HG03095 (cell line): Measurements from ENCODE around the gene ECSIT.
"Not testable (repeated sequence)": the region's sequence is repeated elsewhere in the genome, so short reads cannot be mapped to it uniquely, and the experiment has no call there.

Source experiments
- ATAC-seq: cut with Tn5 transposase; IDR thresholded peaks from one replicate; pipeline ENCODE4 v1.9.1; 2021; ENCODE audit warnings: moderate library complexity; ENCODE audit not compliant: unreplicated experiment

Gene ECSIT

DNA sequence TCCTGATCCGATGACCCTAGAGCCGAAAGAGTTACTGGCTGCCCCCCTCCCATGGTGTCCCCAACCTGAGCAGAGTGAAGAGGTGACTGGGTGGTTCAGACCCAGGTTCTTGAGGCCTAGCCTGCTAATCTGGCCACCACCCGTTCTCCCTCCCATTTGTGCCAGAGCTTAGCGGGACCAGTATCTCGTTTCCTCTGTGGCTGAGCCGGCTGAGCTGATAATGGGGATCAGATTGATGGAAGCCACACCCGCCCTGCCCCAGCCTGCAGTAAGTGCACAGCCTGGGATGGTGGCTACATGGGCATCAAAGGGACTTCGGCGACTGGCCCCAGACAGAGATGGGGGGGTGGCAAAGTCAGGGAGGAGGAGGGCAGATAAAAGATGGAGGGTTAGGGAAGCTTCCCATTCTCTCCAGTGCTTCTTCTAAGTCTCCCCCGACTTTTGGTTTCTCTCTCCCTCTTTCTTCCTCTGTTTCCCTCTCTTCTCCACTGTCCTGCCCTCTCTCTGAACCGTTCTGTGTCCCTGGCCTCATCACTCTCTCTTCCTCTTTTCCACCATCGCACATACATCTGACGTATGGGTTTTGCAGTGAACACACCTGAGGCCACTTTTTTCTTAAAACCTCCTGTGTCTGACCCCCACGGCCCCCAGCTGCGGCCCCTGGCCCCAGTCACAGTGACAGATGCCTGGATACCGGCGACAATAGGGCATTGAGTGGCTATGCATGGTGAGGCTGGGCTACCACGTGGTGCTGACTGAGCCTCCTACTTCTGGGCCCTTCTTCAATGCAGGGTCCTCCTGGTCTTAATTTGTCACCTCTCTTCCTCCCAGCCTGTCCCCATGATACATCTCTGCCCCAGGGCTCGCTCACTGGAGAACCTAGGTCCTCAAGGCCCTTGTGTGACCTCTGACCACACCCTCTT is 50.5 kb downstream of the ECSIT start:
- no peak for ATAC-seq

DNA sequence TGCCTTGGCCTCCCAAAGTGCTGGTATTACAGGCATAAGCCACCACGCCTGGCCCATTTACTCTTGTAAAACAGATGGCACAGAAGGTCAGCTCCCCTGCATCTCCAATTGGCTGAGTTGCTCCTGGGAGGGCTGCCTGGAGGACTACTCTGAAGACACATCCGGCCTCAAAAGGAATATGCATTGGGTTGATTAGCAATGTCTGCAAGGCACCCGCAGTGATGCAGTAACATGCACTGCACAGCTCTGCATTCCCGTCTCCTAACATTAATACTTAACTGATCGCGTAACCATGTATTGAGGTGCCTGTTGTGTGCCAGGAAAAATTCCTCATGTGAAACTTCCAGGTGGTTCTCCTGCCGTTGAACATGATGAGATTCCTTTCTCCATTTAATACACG is 53.1 kb downstream of the ECSIT start:
- ATAC-seq: no peak

DNA sequence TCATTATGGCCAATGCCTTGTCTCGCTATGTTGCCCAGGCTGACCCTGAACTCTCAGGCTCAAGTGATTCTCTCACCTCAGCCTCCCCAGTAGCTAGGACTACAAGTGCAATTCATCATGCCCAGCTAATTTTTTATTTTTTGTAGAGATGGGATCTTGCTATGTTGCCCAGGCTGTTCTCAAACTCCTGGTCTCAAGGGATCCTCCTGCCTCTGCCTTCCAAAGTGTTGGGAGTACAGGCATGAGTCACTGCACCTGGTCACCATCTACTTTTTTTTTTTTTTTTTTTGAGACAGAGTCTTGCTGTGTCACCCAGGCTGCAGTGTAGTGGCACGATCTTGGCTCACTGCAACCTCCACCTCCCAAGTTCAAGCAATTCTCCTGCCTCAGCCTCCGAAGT is 53.6 kb downstream of the ECSIT start:
- not testable (repeated sequence) for ATAC-seq

DNA sequence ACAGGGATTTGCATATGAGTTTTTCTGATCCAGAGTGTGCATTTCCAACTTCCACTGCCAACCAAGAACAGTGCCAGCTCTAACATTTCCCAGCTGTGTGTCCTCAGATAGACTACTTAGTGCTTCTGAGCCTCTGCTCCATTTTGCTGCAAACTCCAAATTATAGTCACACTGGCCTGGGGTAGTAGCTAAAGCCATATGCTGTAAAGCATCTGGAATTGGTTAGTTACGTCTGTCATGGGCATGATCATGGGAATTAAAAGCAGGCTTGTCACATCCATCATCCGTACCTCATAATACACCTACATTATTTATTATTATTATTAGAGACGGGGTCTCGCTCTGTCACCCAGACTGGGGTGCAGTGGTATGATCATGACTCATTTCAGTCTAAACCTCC is 55.2 kb downstream of the ECSIT start:
- no peak for ATAC-seq

DNA sequence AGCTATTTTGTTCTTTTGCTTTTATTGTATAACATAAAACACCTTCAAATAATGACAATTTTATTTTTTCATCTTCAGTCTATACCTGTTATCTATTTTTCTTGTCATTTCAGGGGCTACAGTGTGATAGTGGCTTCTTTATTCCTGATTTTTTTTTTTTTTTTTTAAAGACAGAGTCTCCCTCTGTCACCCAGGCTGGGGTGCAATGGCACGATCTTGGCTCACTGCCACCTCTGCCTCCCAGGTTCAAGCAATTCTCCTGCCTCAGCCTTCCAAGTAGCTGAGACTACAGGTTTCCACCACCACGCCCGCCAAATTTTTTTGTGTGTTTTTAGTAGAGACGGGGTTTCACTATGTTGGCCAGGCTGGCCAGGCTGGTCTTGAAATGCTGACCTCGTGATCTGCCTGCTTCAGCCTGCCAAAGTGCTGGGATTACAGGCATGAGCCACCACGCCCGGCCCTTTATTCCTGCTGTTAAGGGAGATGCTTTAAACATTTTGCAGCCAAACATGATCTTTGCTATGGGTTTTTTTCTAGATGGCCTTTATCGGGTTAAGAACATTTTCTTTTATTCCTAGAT is 60.6 kb downstream of the ECSIT start:
- ATAC-seq: not testable (repeated sequence)

DNA sequence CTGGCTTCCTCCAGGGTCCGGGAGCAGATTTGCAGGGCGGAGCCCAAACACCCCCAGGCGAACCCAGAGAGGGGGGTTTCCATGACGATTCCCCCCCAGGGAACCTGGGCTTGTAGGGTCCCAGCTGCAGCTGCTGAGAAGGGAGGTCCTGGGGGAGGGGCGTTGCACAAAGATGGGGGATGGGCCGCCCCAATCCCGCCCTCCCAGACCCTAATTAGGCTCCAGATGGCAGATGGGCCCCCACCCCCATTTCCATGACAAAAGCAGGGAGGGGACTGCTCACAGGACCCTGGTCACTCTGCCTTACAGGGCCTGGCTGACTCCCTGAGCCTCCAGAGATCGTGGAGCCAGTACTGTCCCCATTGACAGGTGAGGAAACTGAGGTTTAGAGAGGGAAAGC is 63.3 kb downstream of the ECSIT start:
- no peak for ATAC-seq

DNA sequence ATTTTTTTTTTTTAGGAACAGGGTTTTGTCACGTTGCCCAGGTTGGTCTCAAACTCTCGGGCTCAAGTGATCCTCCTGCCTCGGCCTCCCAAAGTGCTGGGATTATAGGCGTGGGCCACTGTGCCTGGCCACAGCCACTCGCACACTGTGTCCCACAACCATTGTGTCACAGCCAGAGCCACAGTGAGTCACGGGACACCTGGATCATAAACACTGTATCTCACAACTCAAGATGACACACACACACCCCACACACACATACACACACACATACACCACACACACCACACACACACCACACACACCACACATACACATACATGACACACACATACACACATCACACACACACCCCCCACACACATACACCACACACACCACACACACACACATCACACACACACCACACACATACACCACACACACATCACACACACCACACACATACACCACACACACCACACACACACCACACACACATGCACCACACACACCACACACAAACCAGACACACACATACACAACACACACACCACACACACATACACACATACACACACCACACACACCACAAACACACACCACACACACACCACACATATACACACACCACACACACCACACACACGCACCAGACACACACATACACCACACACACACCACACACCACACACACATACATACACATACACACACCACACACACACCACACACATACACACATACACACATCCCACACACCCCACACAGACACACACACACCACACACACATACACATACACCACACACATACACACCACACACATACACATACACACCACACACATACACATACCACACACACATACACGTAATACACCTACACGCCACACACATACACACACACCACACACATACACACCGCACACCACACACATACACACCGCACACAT is 64.3 kb downstream of the ECSIT start:
- ATAC-seq: no peak

DNA sequence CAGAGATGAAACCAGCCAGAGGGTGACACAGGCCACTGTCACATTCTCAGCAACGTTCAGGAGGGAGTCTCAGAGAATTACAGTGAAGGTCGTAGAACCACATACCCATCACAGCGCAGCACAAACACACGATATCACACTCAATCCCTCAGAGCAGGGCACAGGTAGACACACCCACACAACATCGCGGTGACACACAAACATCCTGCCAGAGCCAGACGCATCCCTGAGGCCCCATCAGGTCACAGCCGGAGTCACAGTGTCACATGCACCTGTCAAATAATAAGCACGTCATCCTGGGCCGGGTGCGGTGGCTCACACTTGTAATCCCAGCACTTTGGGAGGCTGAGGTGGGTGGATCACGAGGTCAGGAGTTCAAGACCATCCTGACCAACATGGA is 65.5 kb downstream of the ECSIT start:
- ATAC-seq: no peak

DNA sequence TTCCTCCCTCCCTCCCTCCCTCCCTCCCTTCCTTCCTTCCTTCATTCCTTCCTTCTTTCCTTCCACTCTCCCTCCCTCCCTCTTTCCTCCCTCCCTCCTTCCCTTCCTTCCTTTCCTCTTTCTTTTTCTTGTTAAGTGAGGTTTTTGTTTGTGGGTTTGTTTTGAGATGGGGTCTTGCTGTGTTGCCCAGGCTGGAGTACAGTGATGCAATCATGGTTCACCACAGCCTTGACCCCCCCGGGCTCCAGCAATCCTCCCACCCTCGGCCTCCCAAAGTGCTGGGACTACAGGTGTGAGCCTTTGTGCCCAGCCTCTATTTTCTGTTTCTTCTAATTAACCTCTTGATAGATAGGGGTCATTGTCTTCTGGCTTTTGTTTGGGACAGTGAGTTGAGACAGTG is 67.5 kb downstream of the ECSIT start:
- ATAC-seq: no peak

DNA sequence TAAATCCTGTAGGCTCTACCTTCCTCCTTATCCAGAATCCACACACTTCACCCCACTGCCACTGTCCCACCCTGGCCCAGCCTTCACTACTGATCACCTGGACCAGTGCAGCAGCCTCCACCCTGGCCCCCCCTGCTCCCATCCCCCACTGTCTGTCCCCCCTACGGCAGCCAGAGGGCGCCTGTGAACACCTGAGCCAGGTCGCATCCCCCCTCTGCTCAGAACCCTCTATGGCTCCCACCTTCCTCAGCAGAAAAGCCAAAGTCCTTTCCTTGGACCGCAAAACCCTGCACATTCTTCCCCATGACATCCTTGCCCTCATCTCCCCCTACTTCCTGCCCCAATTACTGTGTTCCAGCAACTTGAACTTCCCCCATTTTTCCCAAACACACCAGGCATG is 68.7 kb downstream of the ECSIT start:
- ATAC-seq: no peak

DNA sequence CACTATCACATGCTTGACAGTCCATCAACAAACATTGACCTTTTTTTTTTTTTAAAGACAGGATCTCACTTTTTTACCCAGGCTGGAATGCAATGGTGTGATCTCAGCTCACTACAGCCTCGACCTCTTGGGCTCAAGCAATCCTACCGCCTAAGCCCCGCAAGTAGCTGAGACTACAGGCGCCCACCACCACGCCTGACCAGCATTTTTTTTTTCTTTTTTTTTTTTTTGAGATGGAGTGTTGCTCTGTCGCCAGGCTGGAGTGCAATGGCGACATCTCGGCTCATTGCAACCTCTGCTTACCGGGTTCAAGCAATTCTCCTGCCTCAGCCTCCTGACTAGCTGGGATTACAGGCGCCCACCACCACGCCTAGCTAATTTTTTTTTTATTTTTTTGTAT is 70.0 kb downstream of the ECSIT start:
- ATAC-seq: not testable (repeated sequence)

DNA sequence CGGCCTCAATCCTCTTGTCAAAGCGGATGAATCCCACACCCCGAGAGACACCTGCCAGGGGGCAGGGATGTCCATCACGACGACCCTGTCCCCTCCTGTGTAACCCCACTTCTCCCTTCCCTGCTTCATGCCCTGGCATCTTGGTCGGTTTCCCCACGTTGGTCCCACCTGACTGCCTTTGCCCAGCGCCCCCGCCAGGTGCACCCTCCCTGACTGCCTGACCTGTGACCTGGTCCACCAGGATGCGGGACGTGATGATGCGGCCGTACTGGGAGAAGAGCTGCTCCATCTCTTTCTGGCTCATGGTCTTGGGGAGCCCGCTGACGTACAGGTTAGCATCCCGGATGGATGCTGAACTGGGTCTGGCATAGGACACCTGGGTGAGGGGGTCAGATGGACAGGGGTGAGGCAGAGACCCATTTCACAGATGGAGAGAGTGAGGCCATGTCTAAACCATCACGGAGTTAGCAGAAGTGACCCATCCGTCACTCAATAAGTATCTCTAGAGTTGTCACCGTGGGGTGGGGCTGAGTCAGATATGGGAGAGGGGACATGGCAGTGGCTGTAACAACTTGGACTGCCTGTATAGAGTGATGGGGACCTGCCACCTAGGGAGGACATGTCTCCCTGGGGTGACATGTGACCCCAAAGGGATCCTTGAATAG is 70.6 kb downstream of the ECSIT start:
- ATAC-seq: no peak

DNA sequence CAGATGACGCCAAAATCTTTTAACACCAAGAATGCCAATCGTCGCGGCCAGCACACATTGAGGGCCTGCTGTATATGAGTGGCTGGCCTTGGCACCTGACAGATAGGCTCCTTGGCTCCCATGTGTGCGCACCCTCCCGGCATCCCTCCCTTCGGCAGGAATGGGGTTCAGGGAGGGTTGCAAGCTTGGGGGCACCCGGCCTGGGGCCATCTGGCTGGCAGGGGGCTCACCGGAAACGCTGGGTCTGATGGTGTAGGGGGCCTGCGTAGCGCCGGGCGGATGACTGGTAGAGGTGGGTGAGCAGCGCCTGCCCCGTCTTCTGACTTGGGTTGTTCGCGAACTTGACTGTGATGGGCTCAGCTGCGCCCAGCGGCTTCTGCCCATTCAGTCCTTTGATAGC is 71.1 kb downstream of the ECSIT start:
- ATAC-seq: no peak

DNA sequence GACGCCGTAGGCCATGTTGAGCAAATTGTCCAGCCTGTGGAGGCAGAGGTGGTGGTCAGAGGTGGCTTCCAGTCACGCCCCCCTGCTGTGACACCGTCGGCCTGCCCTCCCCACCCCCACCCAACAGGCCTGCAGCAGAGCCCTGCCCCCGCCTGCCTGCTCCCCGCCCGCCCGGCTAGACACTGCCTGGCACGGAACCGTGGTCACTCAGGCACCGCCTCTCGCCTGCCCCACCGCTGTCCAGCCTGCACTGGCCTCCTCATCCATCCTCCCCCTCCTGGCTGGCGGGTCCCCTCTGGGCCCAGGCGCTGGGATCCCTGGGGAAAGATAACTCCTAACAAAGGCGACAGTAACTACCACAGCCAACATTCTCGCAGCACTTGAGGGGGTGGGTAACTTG is 71.8 kb downstream of the ECSIT start:
- ATAC-seq: no peak

DNA sequence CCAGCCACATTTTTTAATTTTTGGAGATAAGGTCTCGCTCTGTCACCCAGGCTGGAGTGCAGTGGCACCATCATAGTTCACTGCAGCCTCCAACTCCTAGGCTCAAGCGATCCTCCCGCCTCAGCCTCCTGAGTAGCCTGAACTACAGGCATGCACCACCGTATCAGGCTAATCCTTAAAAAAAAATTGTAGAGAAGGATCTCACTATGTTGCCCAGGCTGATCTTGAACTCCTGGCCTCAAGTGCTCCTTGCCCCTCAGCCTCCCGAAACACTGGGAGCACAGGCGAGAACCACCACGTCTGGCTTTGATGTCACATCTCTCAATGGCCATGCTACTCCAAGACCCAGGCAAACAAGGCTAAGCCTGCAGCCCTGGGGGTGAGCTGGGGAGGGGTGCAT is 72.3 kb downstream of the ECSIT start:
- no peak for ATAC-seq
